ENCODE data around the gene PAGE4.

PAGE4 gene

DNA sequence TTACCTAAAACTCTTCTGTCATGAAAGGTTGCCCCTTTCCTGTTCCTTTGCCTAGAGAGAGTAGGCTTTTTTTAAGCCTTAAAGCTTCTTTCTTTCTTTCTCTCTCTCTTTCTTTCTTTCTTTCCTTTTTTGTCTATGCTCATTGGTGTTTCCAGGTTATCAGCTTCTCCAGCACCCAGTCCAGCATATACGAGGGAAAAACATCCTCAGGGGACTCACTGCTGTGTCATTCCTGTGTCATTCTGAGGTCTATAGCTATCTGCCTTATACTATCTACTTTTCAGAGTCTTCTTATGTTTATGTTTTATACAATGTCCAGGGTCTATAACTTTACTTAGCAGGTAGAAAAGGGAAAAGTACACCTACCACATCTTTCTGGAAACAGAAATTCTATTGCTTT is 39.6 kb downstream of the PAGE4 start:
- in situ Hi-C loops (cut with MboI; ENCODE audit: low sequenced_read_pairs), result no loop called here

DNA sequence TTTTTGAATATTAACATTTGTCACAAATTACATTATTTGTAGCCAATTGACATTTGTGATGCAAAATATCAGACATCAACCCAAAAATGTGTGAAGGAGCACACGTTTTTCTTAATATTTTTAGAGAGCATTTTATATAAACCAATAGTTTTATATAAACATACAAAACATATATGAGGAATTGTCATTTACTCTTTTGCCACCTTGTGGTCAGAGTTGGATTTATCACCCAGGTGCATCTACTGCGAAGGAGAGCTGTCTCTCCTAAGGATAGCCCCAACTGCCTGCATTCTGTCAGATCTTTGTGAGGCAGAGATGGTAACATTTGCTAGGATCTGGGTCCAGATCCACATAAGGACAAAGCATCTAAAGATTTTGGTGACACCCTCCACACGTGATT is 47.6 kb downstream of the PAGE4 start:
- in situ Hi-C loops (cut with MboI; ENCODE audit: low sequenced_read_pairs), result no loop called here

DNA sequence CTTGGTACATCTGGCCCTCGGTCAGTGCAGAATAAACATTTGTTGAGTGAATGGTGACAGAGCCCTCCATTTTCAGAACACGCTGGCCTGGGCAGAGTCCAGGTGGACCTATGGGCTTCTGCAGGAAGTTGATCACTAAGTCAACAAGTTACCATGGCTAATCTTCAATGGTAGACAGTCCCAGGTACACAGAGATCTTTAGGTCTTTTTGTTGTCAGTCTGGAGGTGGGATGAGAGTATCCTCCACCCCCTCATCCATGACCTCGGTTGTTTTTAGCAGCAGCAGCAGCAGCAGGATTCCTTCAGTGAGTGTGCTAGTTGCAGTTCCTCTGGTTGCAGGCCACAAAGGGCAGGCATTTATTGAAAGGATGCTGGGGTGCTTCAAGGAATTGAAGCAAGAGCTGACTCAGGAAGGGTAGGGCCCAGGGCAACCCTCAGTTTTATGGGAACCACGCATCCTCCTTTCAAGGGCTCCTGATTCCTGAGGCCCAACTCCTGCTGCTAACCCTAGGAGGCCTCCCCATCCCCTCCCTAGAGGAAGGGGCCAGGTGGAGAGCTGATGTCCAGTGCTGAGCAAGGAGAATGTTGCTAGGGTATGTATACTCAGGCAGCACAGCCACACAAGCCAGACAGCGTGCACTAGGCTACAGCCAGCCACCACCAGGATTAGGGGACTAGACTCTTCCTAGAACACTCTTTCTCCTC is 48.4 kb downstream of the PAGE4 start:
- in situ Hi-C loops (cut with MboI; ENCODE audit: low sequenced_read_pairs), result no loop called here

DNA sequence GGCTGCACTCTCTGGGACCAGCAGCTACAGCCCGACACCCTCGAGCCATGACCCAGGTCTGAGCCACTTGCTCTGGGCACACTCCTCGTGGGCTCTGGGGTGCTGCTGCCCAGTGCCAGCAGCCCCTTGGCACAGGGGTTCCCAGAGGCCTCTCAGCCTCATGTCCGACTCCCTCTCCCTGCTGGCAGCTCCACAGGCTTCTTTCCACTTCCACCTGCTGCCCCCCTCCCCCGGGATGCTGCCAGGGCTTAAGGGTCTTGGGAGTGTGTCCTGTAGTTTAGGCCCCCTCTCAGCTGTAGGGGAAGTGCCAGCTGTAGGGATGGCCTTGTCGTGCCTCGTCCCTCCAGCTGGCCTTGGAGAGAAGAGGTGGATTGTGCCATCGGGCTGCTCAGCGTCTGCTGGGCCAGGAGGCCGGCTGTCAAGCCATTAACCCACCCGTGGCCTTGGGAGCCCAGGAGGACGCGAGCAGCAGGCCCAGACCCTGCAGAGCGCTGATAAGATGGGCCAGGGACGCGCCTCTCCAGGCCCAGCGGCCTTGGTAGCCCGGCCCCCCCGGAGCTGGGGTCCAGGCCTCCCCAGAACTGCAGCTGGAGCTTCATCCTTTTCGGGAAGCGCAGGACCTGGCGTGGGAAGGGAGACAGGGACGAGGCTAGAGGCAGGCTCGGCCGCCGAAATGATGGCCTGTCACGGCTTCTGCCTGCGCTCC is 49.2 kb downstream of the PAGE4 start:
- in situ Hi-C loops (cut with MboI; ENCODE audit: low sequenced_read_pairs), result no loop called here

DNA sequence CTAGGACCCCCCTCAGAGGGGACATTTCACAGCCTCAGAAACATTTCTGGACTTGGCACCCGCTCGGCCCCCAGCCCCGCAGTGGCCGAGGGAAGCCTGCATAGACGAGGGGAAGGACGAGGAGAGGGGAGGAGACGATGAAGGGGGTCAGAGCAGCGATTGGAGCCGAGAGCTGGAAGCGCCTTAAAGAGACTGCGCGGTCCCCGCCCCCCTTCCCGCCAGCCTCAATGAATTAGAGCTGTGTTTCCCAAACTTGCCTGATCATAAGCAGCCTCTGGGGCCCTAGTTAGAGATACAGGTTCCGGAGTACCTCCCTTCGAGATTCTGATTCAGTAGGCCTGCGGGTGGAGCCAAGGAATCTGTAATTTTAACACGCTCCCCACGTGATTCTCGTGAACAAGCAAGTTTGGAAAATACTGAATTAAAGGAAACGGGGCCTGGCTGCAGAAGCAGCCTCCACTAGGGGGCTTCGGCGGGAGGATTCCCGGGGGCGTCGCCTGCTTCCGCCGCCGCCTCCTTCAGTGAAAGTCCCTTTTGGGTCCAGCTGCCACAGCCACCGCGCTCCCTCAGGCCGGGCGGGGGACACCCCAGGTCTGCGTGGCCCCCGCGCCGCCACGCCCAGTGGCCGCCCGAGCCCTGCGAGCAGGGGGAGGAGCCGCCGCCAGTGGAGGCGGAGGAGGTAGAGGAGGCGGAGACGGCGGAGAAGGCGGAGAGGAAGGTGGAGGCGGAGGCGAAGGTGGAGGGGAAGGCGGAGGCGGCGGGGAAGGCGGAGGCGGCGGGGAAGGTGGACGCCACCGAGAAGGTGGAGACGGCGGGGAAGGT is 49.9 kb downstream of the PAGE4 start, which contains the start of gene USP27X:
Gene USP27X, plus strand, starts transcription at position 651 of the 822 bp plus-strand sequence. CDS start 824 bp downstream, outside the sequence.
- in situ Hi-C loops (cut with MboI; ENCODE audit: low sequenced_read_pairs), result no loop called here

DNA sequence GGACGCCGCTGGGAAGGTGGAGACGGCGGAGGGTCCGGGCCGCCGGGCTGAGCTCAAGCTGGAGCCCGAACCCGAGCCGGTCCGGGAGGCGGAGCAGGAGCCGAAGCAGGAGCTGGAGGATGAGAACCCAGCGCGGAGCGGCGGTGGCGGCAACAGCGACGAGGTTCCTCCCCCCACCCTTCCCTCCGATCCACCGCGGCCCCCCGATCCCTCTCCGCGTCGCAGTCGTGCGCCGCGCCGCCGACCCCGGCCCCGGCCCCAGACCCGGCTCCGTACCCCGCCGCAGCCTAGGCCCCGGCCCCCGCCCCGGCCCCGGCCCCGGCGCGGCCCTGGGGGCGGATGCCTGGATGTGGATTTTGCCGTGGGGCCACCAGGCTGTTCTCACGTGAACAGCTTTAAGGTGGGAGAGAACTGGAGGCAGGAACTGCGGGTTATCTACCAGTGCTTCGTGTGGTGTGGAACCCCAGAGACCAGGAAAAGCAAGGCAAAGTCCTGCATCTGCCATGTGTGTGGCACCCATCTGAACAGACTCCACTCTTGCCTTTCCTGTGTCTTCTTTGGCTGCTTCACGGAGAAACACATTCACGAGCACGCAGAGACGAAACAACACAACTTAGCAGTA is 50.7 kb downstream of the PAGE4 start:
- in situ Hi-C loops (cut with MboI; ENCODE audit: low sequenced_read_pairs), result no loop called here

DNA sequence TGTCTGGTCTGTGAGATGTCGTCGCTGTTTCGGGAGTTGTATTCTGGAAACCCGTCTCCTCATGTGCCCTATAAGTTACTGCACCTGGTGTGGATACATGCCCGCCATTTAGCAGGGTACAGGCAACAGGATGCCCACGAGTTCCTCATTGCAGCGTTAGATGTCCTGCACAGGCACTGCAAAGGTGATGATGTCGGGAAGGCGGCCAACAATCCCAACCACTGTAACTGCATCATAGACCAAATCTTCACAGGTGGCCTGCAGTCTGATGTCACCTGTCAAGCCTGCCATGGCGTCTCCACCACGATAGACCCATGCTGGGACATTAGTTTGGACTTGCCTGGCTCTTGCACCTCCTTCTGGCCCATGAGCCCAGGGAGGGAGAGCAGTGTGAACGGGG is 51.6 kb downstream of the PAGE4 start:
- in situ Hi-C loops (cut with MboI; ENCODE audit: low sequenced_read_pairs), result no loop called here
